Prostate gland (tissue), 2 donors: ENCODE data around the gene TBC1D16. TPM values are rescaled to one million over a fixed set of nuclear protein-coding genes. Genes with fewer than 3 reads are reported as not detected.

Experiments
- DNase-seq: peaks from one replicate; pipeline ENCODE4 v3.0.0-alpha.2; 2019; ENCODE audit warnings: low spot score
- H3K27ac ChIP-seq, 2 donors: fragments of 200-600 bp; sonication (generic); 2 replicates each; pipeline ENCODE4 v1.5.1; 2017 to 2019
- H3K27me3 ChIP-seq: fragments of 200-600 bp; sonication (generic); replicated peaks from 2 replicates; pipeline ENCODE4 v1.5.1; 2019; ENCODE audit not compliant: insufficient read depth
- H3K36me3 ChIP-seq, 2 donors: fragments of 200-600 bp; sonication (generic); 1 replicate in 1 of 2; 2 replicates in 1 of 2; pipeline versions ENCODE4 v1.5.1 to v1.8.1; 2017 to 2019
- H3K4me1 ChIP-seq: fragments of 200-600 bp; sonication (generic); replicated peaks from 2 replicates; pipeline ENCODE4 v1.5.1; 2019
- H3K4me3 ChIP-seq, 2 donors: fragments of 200-600 bp; sonication (generic); 2 replicates each; pipeline ENCODE4 v1.5.1; 2017 to 2019
- H3K9me3 ChIP-seq: fragments of 200-600 bp; sonication (generic); 2 replicates; pipeline ENCODE4 v1.5.1; 2017
- CTCF ChIP-seq, 4 experiments: fragments of 200-600 bp in 2 of 4; fragments of 450-650 bp in 2 of 4; sonication (generic) in 2 of 4; IDR thresholded peaks; 1 replicate in 3 of 4; 2 replicates in 1 of 4; pipeline ENCODE4 v1.5.1; 2016 to 2019; ENCODE audit warnings: antibody characterized with exemption in 4 of 4, mild to moderate bottlenecking in 2 of 4, moderate library complexity in 2 of 4
- POLR2A ChIP-seq: fragments of 450-650 bp; IDR thresholded peaks from one replicate; pipeline ENCODE4 v1.6.1; 2016; ENCODE audit warnings: antibody characterized with exemption, mild to moderate bottlenecking
- POLR2AphosphoS5 ChIP-seq: sonication (generic); formaldehyde crosslinking; IDR thresholded peaks from one replicate; pipeline ENCODE4 v1.6.1; 2017; ENCODE audit warnings: antibody characterized with exemption
- WGBS: methylation state at CpG from one replicate; pipeline ENCODE4 v1.1.5; 2018; 5-methylcytosine and 5-hydroxymethylcytosine counted together
- intact Hi-C: fragments of 100-400 bp; cut with DNase I; formaldehyde crosslinking; loops from one replicate; pipeline ENCODE4 v1.14.2; 2022
- total RNA-seq, 2 donors: library from RNA; depleted of rRNA; stranded (reverse); fragments of >200 nt; gene quantifications; one replicate each; pipeline ENCODE4 v1.1.0, GENCODE V29; 2016

Gene TBC1D16, protein sequence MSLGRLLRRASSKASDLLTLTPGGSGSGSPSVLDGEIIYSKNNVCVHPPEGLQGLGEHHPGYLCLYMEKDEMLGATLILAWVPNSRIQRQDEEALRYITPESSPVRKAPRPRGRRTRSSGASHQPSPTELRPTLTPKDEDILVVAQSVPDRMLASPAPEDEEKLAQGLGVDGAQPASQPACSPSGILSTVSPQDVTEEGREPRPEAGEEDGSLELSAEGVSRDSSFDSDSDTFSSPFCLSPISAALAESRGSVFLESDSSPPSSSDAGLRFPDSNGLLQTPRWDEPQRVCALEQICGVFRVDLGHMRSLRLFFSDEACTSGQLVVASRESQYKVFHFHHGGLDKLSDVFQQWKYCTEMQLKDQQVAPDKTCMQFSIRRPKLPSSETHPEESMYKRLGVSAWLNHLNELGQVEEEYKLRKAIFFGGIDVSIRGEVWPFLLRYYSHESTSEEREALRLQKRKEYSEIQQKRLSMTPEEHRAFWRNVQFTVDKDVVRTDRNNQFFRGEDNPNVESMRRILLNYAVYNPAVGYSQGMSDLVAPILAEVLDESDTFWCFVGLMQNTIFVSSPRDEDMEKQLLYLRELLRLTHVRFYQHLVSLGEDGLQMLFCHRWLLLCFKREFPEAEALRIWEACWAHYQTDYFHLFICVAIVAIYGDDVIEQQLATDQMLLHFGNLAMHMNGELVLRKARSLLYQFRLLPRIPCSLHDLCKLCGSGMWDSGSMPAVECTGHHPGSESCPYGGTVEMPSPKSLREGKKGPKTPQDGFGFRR
- total RNA-seq: 10 to 100 TPM; 29.1 to 41.9 TPM

- no peak for TF ChIP-seq POLR2A
- no peak for TF ChIP-seq POLR2AphosphoS5
- TF ChIP-seq CTCF (IDR thresholded peaks at IDR 0.05): no peak
- intact Hi-C loops: loop anchor here (5.0 kb wide), 1 partner anchor 67 kb away; the partner anchor contains the start of gene GAA
- peak within 1 kb of the TSS; percentile 47 to 55 for H3K4me3 ChIP-seq
- H3K9me3 ChIP-seq: no peaks in the 10 kb centered on the region
- H3K27me3 ChIP-seq: no peaks in the 10 kb centered on the region
- peak within 1 kb of the TSS; percentile 82 to 91 for H3K27ac ChIP-seq
- no peak for DNase-seq
- no peaks in the 10 kb centered on the region for H3K36me3 ChIP-seq
- peaks cover 5% of the 10 kb centered on the region for H3K4me1 ChIP-seq
- WGBS: no CpG with 5 or more reads among the region's 46 CpGs
Measured at GRCh38 chr17:80035687-80035936, at the start of gene TBC1D16. TBC1D16 (minus strand) TSS chr17:80035872; CDS start chr17:80013547, 22,325 bp downstream.

DNA sequence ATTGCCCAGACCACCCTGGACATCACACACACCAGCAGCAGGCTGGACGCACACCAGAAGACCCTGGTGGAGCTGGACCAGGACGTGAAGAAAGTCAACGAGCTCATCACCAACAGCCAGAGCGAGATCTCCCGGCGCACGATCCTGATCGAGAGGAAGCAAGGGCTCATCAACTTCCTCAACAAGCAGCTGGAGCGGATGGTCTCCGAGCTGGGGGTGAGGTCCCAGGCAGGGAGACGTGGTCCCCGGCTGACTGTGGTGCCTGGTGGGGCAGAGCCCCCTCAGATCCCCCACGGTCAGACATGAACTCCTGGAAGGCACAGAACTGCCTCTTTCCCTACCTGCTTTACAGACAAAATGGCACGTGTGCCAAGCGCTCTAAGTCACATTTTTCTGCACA lies 49.1 kb upstream of the TBC1D16 start:
- no peaks in the 10 kb centered on the region for H3K27me3 ChIP-seq
- H3K4me1 ChIP-seq: no peaks in the 10 kb centered on the region
- no peak overlapping the region for H3K27ac ChIP-seq
- no peak for TF ChIP-seq CTCF (IDR thresholded peaks at IDR 0.05)
- no peak for TF ChIP-seq POLR2AphosphoS5
- TF ChIP-seq POLR2A: no peak
- no peaks in the 10 kb centered on the region for H3K9me3 ChIP-seq
- 97% methylated on average over 15 of the region's 15 CpGs for WGBS
- no peaks in the 10 kb centered on the region for H3K36me3 ChIP-seq
- no peak for DNase-seq
- intact Hi-C loops: loop anchor here (5.0 kb wide), 1 partner anchor 77 kb away; no protein-coding TSS in a partner anchor
- no peak overlapping the region for H3K4me3 ChIP-seq

- intact Hi-C loops: loop anchor here (5.0 kb wide), 1 partner anchor 76 kb away; no protein-coding TSS in a partner anchor
- Histone ChIP-seq H3K27me3 (no peaks in the 10 kb centered on the region), H3K27ac (no peak overlapping the region), H3K4me1 (no peaks in the 10 kb centered on the region), H3K36me3 (no peaks in the 10 kb centered on the region), H3K9me3 (no peaks in the 10 kb centered on the region), H3K4me3 (no peak overlapping the region)
- TF ChIP-seq POLR2A: no peak
- TF ChIP-seq POLR2AphosphoS5: no peak
- TF ChIP-seq CTCF (IDR thresholded peaks at IDR 0.05): no peak
- WGBS: 84% methylated on average over 11 of the region's 13 CpGs
- DNase-seq: no peak
Measured at GRCh38 chr17:80083136-80083661, 47.5 kb upstream of the TBC1D16 start.

GRCh38 chr17:80082403-80083135 lies 46.9 kb upstream of the TBC1D16 start:
- Histone ChIP-seq H3K27me3 (no peaks in the 10 kb centered on the region), H3K36me3 (no peaks in the 10 kb centered on the region), H3K4me1 (no peaks in the 10 kb centered on the region), H3K27ac (no peak overlapping the region), H3K9me3 (no peaks in the 10 kb centered on the region), H3K4me3 (no peak overlapping the region)
- peak; percentile 60 for DNase-seq
- TF ChIP-seq POLR2AphosphoS5: peak; percentile 37
- no peak for TF ChIP-seq POLR2A
- TF ChIP-seq CTCF (IDR thresholded peaks at IDR 0.05): peak; percentile 65 to 77 (median 72)
- intact Hi-C loops: loop anchor here (5.0 kb wide), 1 partner anchor 75 kb away; no protein-coding TSS in a partner anchor
- whole genome bisulfite sequencing: 31% methylated on average over 20 of the region's 20 CpGs
